Chondrocyte (in vitro differentiated cells): ENCODE results near the gene LEO1. TPM values are rescaled to one million over a fixed set of nuclear protein-coding genes. Genes with fewer than 3 reads are reported as not detected.

Source experiments
- DNase-seq: peaks from one replicate; pipeline ENCODE4 v3.0.0; 2021; ENCODE audit warnings: mixed read lengths, low spot score
- H3K27ac Mint-ChIP-seq: one replicate; pipeline ENCODE4 v1.8.0; 2021; ENCODE audit warnings: mild to moderate bottlenecking, moderate library complexity, mixed read lengths; ENCODE audit not compliant: unreplicated experiment
- H3K27me3 Mint-ChIP-seq: 2 replicates; pipeline ENCODE4 v1.8.0; 2021; ENCODE audit warnings: low read depth, mixed read lengths
- H3K36me3 Mint-ChIP-seq: 2 replicates; pipeline ENCODE4 v1.8.0; 2021; ENCODE audit warnings: low read depth, mixed read lengths
- H3K4me1 Mint-ChIP-seq: 2 replicates; pipeline ENCODE4 v1.8.0; 2021; ENCODE audit warnings: low read depth, mild to moderate bottlenecking, mixed read lengths
- H3K4me3 Mint-ChIP-seq: one replicate; pipeline ENCODE4 v1.8.0; 2021; ENCODE audit warnings: mild to moderate bottlenecking, moderate library complexity, mixed read lengths; ENCODE audit not compliant: unreplicated experiment
- H3K9me3 Mint-ChIP-seq: 2 replicates; pipeline ENCODE4 v1.8.0; 2021; ENCODE audit warnings: low read depth, mixed read lengths
- CTCF ChIP-seq: fragments of 200-600 bp; sonication (generic); IDR thresholded peaks from 2 replicates; pipeline ENCODE4 v1.5.0; 2021; ENCODE audit warnings: antibody characterized with exemption, mild to moderate bottlenecking, moderate library complexity
- total RNA-seq: library from RNA; stranded (reverse); gene quantifications from 3 replicates; pipeline ENCODE4 v1.2.1, GENCODE V29; 2021

LEO1 gene
- total RNA-seq, 1 donor from 2014 or later = 17.5 TPM

GRCh38 chr15:51932161-51932560, 39.4 kb downstream of the LEO1 start:
- Mint-ChIP-seq H3K4me1 (no peaks in the 10 kb centered on the region), H3K36me3 (peaks cover 5% of the 10 kb centered on the region), H3K27ac (no peak overlapping the region), H3K9me3 (no peaks in the 10 kb centered on the region), H3K4me3 (no peak overlapping the region), H3K27me3 (no peaks in the 10 kb centered on the region)
- no peak for DNase-seq
- TF ChIP-seq CTCF = no peak

DNA sequence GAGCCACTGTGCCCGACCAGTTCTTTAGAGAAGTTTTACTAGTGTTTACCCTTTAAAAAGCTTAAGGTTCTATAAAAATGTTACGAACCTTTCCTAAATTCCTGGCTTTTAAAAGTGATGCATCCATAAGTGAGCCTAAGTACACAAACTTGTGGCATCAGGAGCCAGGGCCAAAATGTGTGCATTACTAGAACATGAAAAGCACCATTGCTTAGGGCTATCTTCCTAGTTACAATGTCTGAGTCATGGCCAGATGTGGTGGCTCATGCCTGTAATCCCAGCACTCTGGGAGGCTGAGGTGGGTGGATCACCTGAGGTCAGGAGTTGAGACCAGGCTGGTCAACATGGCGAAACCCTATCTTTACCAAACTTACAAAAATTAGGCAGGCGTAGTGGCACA, 39.9 kb downstream of the LEO1 start:
- Mint-ChIP-seq H3K36me3 (peaks cover 6% of the 10 kb centered on the region), H3K9me3 (no peaks in the 10 kb centered on the region), H3K27me3 (no peaks in the 10 kb centered on the region), H3K4me3 (no peak overlapping the region), H3K4me1 (no peaks in the 10 kb centered on the region), H3K27ac (peak overlapping the region; percentile 32)
- TF ChIP-seq CTCF = no peak
- DNase-seq = no peak

GRCh38 chr15:51931016-51931415, 40.6 kb downstream of the LEO1 start:
- Mint-ChIP-seq H3K9me3 (no peaks in the 10 kb centered on the region), H3K27me3 (no peaks in the 10 kb centered on the region), H3K27ac (no peak overlapping the region), H3K36me3 (peaks cover 8% of the 10 kb centered on the region), H3K4me1 (no peaks in the 10 kb centered on the region), H3K4me3 (no peak overlapping the region)
- no peak for TF ChIP-seq CTCF
- no peak for DNase-seq

- no peak for DNase-seq
- Mint-ChIP-seq H3K27ac (no peak overlapping the region), H3K4me3 (no peak overlapping the region), H3K9me3 (no peaks in the 10 kb centered on the region), H3K27me3 (no peaks in the 10 kb centered on the region), H3K36me3 (peaks cover 15% of the 10 kb centered on the region), H3K4me1 (no peaks in the 10 kb centered on the region)
- no peak for TF ChIP-seq CTCF
Observed at GRCh38 chr15:51926809-51927208, 44.8 kb downstream of the LEO1 start.

DNA sequence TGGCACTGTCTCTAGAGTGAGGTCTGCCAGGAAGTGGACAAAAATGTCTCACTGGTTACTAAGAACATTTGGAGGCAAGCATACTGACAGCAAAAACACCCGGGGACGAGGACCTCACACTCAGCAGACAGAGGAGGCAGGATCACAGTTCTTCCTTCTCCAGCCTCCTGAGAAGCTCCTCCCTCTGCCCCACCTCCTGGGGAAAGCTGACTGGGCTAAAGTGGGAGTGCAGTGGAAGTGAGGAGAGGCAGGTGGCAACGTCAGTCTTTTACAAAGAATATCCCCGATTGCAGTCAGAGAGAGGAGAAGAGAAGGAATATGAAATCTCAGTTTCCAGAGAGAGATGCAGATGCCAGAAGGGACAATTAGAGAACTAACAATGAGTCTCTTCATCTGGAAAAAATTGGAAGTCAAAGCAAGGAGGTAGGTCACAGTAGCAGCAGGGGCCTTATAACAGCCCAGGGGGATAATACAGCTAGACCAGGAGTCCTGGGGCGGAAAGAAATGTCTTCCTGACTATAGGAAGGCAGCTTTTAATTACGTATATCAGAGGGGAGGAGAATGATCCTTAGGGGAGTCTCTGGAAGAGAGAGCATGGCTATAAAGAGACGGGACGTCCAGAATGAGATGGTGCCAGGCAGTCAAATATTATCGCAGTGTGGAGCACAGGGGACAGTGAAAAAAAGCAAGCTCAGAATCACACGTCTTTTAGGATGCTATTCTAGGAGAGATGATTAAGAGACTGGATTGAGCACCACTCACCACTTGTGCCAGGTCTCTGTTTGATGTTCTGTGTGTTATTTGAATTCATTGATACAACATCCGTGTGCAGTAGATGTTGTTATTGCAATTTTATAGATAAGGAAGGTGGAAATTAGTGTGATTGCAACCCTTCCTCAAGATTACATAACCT, 47.2 kb downstream of the LEO1 start:
- H3K4me1 Mint-ChIP-seq = no peaks in the 10 kb centered on the region
- no peak overlapping the region for H3K4me3 Mint-ChIP-seq
- H3K9me3 Mint-ChIP-seq = no peaks in the 10 kb centered on the region
- no peak overlapping the region for H3K27ac Mint-ChIP-seq
- H3K27me3 Mint-ChIP-seq = no peaks in the 10 kb centered on the region
- DNase-seq = no peak
- peaks cover 22% of the 10 kb centered on the region for H3K36me3 Mint-ChIP-seq
- no peak for TF ChIP-seq CTCF
